Activated CD4-positive, alpha-beta T cell treated with anti-CD3 and anti-CD28 coated beads, Interleukin-2, amount 10 ng/mL, durations not matched to agents 24 days and 14 days (primary cell): ENCODE results near the gene KLK7. TPM values are rescaled to one million over a fixed set of nuclear protein-coding genes. Genes with fewer than 3 reads are reported as not detected.

Experiments used
- DNase-seq: peaks from one replicate; pipeline ENCODE4 v3.0.0; 2022
- H3K27ac Mint-ChIP-seq: one replicate; pipeline ENCODE4 v1.8.0; 2022; ENCODE audit warnings: mild to moderate bottlenecking, mixed read lengths
- H3K27me3 Mint-ChIP-seq: one replicate; pipeline ENCODE4 v1.8.0; 2022; ENCODE audit warnings: mixed read lengths
- H3K36me3 Mint-ChIP-seq: one replicate; pipeline ENCODE4 v1.8.0; 2022; ENCODE audit warnings: low read depth, mild to moderate bottlenecking, mixed read lengths
- H3K4me1 Mint-ChIP-seq: one replicate; pipeline ENCODE4 v1.8.0; 2021; ENCODE audit warnings: mixed read lengths
- H3K4me3 Mint-ChIP-seq: one replicate; pipeline ENCODE4 v1.8.0; 2022; ENCODE audit warnings: mild to moderate bottlenecking, moderate library complexity, mixed read lengths
- H3K9me3 Mint-ChIP-seq: one replicate; pipeline ENCODE4 v1.8.0; 2021; ENCODE audit warnings: mixed read lengths
- intact Hi-C: fragments of 100-400 bp; cut with micrococcal nuclease; formaldehyde crosslinking; loops from one replicate; pipeline ENCODE4 v1.15.1; 2023
- total RNA-seq: library from RNA; stranded (reverse); gene quantifications from 2 replicates; pipeline ENCODE4 v1.2.3, GENCODE V29; 2022

Gene KLK7
- total RNA-seq, 1 donor from 2014 or later, result not detected

DNA sequence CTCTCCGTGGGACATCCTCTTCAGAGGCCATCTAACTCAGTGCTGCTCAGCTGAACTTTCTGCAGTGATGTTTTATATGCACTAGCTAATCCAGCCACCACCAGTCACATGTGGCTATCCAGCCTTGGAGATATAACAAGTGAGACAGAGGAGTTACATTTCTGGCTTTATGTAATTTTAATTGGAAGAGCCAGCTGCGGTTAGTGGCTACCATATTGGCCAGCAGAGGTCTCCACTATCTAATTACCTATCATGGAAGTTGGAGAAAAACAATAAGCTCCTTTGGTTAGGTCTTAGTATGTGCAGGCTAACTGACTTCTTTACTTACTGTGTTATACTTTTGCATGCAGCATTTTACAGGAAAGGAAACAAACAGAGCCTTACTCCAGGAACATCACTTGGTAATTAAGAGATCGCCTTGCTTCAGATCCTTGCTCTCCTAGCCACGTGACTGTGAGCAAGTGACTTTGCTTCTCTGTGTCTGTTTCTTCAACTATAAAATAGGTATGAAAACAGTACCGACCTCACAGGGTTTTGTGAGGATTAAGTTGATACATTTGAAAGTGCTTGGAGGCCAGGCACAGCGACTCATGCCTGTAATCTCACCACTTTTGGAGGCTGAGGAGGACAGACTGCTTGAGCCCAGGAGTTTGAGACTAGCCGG is 37.4 kb upstream of the KLK7 start:
- Mint-ChIP-seq H3K27ac (no peak overlapping the region), H3K27me3 (peaks cover 40% of the 10 kb centered on the region), H3K36me3 (peaks cover 3% of the 10 kb centered on the region), H3K4me1 (peaks cover 12% of the 10 kb centered on the region), H3K9me3 (no peaks in the 10 kb centered on the region), H3K4me3 (no peak overlapping the region)
- DNase-seq, result peak; percentile 60
- intact Hi-C loops, result loop anchor here (5.0 kb wide), 1 partner anchor 71 kb away; no protein-coding TSS in a partner anchor

DNA sequence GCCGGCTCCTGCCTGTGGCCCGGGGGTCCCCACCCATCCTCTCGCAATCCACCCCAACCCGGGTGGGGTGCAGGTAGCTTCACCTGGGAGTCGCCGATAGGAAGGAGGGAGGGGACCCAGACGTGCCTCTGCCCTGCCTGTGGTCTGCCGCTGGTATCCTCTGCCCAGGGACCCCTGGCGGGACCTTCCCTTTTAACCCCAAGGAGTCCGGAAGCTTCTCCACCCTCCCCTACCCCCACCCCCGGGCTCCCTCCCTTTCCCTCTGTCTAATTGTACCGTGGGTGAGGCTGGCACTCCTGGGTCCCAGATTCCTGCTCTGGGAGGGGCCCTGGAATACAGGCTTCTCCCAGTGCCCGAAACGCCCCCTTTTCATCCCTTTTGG is 35.8 kb upstream of the KLK7 start, which contains the start of gene KLK10:
Gene KLK10, minus strand, starts transcription at position 166 of the 382 bp plus-strand sequence. CDS start 579 bp downstream, outside the sequence.
- Mint-ChIP-seq H3K9me3 (no peaks in the 10 kb centered on the region), H3K27me3 (peaks cover 52% of the 10 kb centered on the region), H3K36me3 (peaks cover 4% of the 10 kb centered on the region), H3K4me1 (peaks cover 12% of the 10 kb centered on the region), H3K4me3 (peak within 1 kb of the TSS; percentile 56), H3K27ac (no peak within 1 kb of the TSS)
- DNase-seq, result no peak
- intact Hi-C loops, result no loop called here

DNA sequence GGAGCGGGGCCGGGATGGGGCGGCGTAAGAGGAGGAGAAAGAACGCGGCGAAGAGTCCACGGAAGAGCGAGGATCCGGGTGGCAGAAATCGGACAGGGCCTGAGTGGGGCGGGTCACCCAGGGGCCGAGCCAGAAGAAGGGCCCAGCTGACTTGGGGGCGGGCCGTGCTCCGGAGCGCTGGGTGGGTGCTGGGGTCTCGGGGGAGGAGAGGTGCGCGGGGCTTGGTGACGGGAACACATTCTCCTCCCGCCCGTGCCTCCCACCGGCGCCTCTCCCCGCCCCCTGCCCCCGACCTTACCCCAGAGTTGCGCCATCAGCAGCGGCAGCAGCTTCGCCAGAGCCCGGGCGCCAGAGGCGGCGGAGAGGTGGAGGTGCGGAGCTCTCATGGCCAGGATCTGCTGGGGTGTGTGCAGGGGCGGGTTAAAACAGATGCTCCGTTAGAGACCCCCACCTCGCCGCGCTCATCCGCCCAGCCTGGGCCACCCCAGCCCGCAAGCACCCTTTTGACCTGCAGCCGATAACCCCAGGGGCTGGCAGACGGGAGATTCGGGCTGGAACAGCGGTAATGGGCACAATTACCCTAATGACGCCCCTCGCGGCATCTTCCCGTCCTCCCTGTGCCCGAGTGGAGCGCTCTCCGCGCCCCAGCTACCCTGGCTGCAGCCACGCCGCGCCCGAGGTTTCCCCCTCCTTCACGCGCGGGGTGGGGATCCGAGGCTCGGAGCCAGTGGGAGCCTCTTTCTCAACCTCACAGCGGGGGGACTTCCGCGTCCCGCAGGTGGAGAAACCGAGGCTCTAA is 35.2 kb upstream of the KLK7 start:
- peak overlapping the region; percentile 56 for H3K4me3 Mint-ChIP-seq
- DNase-seq, result no peak
- H3K36me3 Mint-ChIP-seq, result peaks cover 4% of the 10 kb centered on the region
- no peak overlapping the region for H3K27ac Mint-ChIP-seq
- H3K4me1 Mint-ChIP-seq, result peaks cover 15% of the 10 kb centered on the region
- no peaks in the 10 kb centered on the region for H3K9me3 Mint-ChIP-seq
- intact Hi-C loops, result no loop called here
- peaks cover 56% of the 10 kb centered on the region for H3K27me3 Mint-ChIP-seq

DNA sequence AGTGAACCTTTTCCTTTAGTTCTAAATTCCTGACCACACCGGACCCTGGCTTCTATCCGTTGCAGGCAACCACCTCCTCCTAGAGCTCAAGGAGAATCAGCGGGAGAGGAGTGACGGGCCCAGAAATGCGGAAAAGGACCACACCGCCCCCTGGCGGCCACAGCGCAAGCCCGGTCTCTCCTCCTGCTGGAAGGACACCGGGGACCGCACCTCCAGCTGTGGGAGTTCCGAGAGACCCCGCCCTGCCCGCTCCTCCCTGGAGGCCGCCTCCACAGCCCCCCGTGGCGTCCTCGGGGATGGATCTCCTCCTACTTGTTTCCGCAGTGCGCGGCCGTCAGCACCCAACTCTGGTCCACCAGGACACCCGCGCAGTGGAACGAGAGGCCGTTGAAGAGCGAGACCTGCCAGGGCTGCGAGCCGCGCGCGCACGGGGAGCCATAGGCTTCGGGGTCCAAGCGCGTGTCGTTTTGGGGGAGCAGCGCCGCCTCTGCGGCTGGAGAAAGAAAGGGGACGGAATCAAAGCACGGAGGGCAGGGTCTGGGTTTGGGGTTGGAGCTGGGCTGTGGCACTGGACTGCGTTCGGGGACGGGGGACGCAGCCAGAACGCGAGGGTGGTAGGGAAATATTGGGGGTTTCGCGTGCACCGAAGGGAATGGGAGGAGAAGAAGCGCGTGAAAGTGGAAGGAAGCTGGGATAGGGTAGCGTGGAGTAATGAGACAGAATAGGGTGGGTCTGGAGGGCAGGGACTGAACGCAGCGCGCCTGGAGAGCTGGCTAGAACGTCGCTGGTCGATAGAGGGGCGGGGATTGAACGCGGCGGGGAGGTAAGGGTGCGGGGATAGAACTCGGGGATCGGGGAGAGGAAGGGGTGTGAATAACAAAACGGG is 33.3 kb upstream of the KLK7 start:
- no peak for DNase-seq
- no peaks in the 10 kb centered on the region for H3K9me3 Mint-ChIP-seq
- H3K27ac Mint-ChIP-seq, result no peak overlapping the region
- intact Hi-C loops, result no loop called here
- peaks cover 57% of the 10 kb centered on the region for H3K27me3 Mint-ChIP-seq
- peak overlapping the region; percentile 40 for H3K4me3 Mint-ChIP-seq
- H3K4me1 Mint-ChIP-seq, result peaks cover 15% of the 10 kb centered on the region
- peaks cover 4% of the 10 kb centered on the region for H3K36me3 Mint-ChIP-seq

DNA sequence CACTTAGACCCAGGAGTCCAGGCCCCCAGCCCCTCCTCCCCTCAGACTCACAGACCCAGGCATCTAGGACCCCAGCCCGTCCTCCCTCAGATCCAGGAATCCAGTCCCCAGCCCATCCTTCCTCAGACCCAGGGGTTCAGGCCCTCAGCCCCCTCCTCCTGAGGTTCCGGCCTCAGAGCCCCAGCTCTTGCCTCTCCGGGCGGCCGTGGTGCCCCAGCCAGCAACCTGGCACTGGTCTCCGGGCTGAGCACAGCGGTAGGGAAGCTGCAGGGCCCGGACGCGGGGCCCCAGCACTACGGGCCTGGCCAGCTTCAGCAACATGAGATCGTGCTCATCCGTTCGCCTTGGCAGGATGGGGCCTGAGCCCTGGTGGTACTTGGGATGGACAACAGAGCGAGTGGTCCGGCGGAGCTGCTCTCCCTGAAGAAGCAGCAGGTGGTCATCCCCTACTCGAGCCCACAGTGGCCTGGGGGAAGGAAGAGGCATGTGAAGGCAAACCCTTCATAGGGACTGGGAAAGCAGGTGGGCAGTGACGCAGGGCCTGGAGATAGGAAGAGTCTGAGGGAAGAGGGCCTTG is 32.1 kb upstream of the KLK7 start:
- intact Hi-C loops, result no loop called here
- Mint-ChIP-seq H3K4me1 (peaks cover 15% of the 10 kb centered on the region), H3K36me3 (peaks cover 4% of the 10 kb centered on the region), H3K4me3 (no peak overlapping the region), H3K27me3 (peaks cover 54% of the 10 kb centered on the region), H3K27ac (no peak overlapping the region), H3K9me3 (no peaks in the 10 kb centered on the region)
- DNase-seq, result no peak

DNA sequence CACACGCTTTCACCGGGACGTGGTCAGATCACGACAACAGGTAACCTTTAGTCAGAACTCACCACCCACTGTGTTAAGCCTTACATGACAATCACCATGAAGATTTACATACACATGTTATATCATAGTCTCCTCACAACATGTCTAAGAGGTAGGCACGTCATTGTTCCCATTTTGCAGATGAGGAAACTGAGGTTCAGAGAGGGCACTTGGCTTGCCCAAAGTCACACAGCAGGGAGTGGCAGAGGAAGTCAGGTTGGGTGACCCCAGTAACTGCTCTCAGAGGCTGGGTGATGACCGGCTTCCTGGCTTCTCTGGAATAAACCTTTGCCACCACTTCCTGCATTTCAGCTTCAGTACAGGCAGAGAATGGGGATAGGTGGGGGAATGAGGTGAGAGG is 30.5 kb upstream of the KLK7 start:
- peaks cover 4% of the 10 kb centered on the region for H3K36me3 Mint-ChIP-seq
- no peak overlapping the region for H3K27ac Mint-ChIP-seq
- H3K4me3 Mint-ChIP-seq, result no peak overlapping the region
- peaks cover 47% of the 10 kb centered on the region for H3K27me3 Mint-ChIP-seq
- no peak for DNase-seq
- peaks cover 12% of the 10 kb centered on the region for H3K4me1 Mint-ChIP-seq
- intact Hi-C loops, result no loop called here
- H3K9me3 Mint-ChIP-seq, result no peaks in the 10 kb centered on the region

DNA sequence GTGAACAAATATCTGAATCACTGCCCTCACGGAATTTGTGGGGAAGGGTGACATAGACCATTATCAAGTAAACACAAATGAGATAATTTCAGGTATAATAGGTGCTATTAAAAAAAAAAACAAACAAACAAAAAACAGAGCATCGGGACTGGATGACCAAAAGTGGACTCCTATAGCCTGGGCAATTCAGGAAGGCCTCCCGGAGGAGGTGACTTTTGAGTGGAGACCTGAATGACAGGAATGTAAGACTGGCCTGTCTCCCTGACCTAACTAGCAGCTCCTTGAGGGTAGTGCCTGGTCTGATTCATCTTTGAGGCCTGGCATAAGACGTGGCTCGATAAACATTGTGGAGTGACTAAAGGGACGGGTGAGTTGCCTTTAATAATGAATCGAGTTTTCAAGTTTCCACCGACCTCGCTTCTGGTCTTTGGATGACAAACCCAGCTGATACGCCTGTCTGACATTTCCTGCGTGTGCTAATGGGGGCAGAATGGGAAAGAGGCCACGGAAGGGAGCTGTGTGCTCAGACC is 29.0 kb upstream of the KLK7 start:
- H3K27me3 Mint-ChIP-seq, result peaks cover 37% of the 10 kb centered on the region

DNA sequence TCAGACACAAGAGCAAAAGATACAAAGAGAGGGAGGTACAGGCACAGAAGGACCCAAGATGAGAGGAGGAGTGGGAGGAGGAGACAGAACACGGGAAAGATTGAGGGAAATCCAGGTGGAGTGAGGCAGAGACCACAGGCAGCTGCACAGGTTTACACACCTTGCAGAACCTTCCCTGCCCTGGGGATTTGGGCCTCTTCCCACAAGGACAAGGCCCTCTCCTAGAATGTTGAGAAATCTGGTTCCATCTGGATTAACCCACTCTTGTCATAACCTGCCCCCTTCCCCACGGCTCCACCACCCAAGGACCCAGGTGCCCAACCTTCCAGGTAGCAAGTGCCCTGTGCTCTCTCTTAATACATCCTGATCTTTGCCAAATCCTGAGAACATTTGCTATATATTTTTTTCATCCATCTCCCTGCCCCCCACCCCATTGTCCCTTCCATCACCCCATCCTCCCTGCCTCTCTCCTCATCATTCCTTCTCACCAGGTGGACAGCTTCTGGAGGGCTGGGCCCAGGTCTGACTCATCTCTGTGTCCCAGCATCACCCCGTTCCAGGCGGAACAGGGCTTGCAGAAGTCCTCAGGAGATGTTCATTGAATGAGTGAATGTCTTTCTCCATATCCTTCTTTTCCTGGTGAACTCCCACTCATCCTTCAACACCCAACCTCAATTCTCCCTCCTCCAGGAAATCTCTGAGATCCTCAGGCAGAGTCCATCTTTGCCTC is 26.5 kb upstream of the KLK7 start:
- Mint-ChIP-seq H3K36me3 (no peaks in the 10 kb centered on the region), H3K4me1 (peaks cover 3% of the 10 kb centered on the region), H3K27me3 (peaks cover 18% of the 10 kb centered on the region), H3K27ac (no peak overlapping the region), H3K4me3 (no peak overlapping the region), H3K9me3 (no peaks in the 10 kb centered on the region)
- no peak for DNase-seq
- intact Hi-C loops, result no loop called here

More for the DNA sequence above, 29.0 kb upstream of the KLK7 start:
- peaks cover 4% of the 10 kb centered on the region for H3K36me3 Mint-ChIP-seq
- no peak overlapping the region for H3K27ac Mint-ChIP-seq
- no peaks in the 10 kb centered on the region for H3K9me3 Mint-ChIP-seq
- peaks cover 7% of the 10 kb centered on the region for H3K4me1 Mint-ChIP-seq
- DNase-seq, result no peak
- intact Hi-C loops, result no loop called here
- H3K4me3 Mint-ChIP-seq, result no peak overlapping the region

DNA sequence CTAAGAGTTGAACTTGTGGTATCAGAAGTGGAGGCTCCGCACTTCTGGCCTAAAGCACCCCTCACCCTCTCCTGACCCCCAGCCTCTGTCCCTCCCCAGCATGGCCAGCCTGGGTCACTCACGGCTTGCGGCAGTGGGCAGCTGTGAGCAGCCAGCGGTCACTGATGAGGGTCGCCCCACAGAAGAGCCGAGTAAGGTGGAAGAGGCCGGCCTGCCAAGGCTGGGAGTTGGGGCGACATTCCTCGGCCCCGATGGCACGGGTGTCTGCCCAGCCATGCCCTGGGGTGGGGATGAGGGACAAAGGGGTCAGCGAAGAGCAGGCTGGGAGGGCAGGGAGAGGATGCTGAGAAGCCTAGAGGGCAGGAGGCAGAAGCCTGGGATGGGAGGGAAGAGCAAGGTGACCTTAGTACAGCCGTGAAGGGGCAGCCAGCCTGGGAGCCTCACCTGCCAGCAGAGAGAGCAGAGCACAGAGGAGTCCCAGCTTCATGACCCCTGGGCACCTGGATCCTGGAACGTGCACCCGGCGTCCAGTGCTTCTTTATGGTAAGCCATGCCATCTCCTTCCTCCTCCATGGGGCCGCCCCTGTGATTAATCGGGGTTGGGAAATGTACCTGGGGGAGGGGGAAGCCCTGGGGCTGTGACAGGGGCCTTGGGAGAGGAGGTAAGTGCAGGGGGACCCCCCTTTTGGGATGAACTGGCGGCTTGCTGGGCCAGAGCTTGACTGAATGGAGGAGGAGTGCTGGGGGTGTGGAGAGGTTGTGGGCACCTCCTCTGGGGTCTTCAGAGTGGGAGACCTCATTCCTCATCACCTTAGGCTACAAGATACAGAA is 25.6 kb upstream of the KLK7 start:
- H3K4me1 Mint-ChIP-seq, result peaks cover 1% of the 10 kb centered on the region
- intact Hi-C loops, result no loop called here
- H3K27ac Mint-ChIP-seq, result no peak overlapping the region

DNA sequence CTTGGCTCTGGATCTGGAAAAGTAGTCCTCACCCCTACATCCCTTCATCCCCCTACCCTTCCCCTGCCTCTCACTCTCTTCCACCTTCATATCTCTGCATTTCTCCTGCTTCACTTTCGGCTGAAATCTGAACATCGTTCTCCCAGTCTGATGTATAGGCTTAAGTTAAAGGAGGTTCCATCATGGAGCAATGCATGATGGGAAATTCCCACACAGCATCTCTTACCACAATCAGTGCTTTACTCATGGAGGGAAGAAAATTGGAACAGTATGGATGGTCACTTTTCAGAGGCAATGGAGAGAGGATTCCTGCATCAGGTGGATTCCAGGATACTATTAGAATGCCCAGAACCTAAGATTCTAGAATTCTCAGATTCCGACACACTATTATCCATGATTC is 23.8 kb upstream of the KLK7 start:
- no peak overlapping the region for H3K27ac Mint-ChIP-seq
- no peak for DNase-seq
- intact Hi-C loops, result no loop called here
- H3K27me3 Mint-ChIP-seq, result peaks cover 4% of the 10 kb centered on the region
- no peaks in the 10 kb centered on the region for H3K4me1 Mint-ChIP-seq
- no peaks in the 10 kb centered on the region for H3K36me3 Mint-ChIP-seq
- H3K9me3 Mint-ChIP-seq, result no peaks in the 10 kb centered on the region
- H3K4me3 Mint-ChIP-seq, result no peak overlapping the region

More for the DNA sequence above, 25.6 kb upstream of the KLK7 start:
- Mint-ChIP-seq H3K36me3 (no peaks in the 10 kb centered on the region), H3K9me3 (no peaks in the 10 kb centered on the region), H3K27me3 (peaks cover 9% of the 10 kb centered on the region), H3K4me3 (no peak overlapping the region)
- no peak for DNase-seq

DNA sequence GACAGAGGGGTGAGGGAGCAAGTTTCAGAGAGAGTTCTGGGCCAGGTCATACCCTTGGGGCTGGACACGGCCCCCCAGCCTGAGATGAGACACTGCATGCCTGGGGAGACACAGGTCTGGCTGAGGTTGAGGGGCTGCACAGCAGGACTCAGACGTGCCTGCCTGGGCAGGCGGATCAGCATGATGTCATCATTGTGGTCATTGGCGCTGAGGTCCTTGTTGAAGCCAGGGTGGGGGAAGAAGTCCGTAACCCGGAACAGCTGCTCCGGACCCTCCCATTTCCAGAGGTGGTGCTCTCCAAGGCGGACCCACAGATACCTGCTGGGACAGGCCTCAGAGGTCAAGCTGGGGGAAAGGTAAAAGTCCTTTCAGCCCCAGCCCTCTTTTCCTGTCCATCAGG is 22.7 kb upstream of the KLK7 start:
- Mint-ChIP-seq H3K4me1 (no peaks in the 10 kb centered on the region), H3K27ac (no peak overlapping the region), H3K27me3 (peaks cover 7% of the 10 kb centered on the region)

DNA sequence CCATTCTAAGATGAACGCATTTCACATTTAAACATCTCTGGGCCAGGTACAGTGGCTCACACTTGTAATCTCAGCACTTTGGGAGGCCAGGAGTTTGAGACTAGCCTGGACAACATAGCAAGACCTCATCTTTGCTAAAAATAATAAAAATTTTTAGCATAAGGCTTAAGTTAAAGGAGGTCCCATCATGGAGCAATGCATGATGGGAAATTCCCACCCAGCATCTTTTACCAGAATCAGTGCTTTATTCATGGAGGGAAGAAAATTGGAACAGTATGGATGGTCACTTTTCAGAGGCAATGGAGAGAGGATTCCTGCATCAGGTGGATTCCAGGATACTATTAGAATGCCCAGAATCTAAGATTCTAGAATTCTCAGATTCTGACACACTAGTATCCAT is 21.5 kb upstream of the KLK7 start:
- H3K9me3 Mint-ChIP-seq, result no peaks in the 10 kb centered on the region

More for the DNA sequence above, 22.7 kb upstream of the KLK7 start:
- H3K4me3 Mint-ChIP-seq, result no peak overlapping the region
- H3K9me3 Mint-ChIP-seq, result no peaks in the 10 kb centered on the region
- no peaks in the 10 kb centered on the region for H3K36me3 Mint-ChIP-seq
- intact Hi-C loops, result no loop called here
- no peak for DNase-seq

More for the DNA sequence above, 21.5 kb upstream of the KLK7 start:
- Mint-ChIP-seq H3K27me3 (peaks cover 6% of the 10 kb centered on the region), H3K4me3 (no peak overlapping the region), H3K27ac (no peak overlapping the region), H3K36me3 (no peaks in the 10 kb centered on the region), H3K4me1 (no peaks in the 10 kb centered on the region)
- DNase-seq, result no peak
- intact Hi-C loops, result no loop called here
